ENCODE data around the gene STPG2.
"Not testable (repeated sequence)": the region's sequence is repeated elsewhere in the genome, so short reads cannot be mapped to it uniquely, and the experiment has no call there.

STPG2 gene

GRCh38 chr4:97587912-97588311 lies 555.4 kb downstream of the STPG2 start:
- no peak for TF ChIP-seq CTCF (IDR thresholded peaks at IDR 0.05; ENCODE audit: control insufficient read depth, insufficient read depth, low read depth, low read length, missing control alignments)
- no peak overlapping the region for H3K4me3 ChIP-seq (ENCODE audit: control insufficient read depth, low read depth, low read length)
- DNase-seq (ENCODE audit: low read depth): no peak

- no peak for DNase-seq (ENCODE audit: low read depth)
- no peak for TF ChIP-seq CTCF (IDR thresholded peaks at IDR 0.05; ENCODE audit: control insufficient read depth, insufficient read depth, low read depth, low read length, missing control alignments)
- no peak overlapping the region for H3K4me3 ChIP-seq (ENCODE audit: control insufficient read depth, low read depth, low read length)
These were observed 558.0 kb downstream of the STPG2 start for GRCh38 chr4:97585274-97585673.

- DNase-seq (ENCODE audit: low read depth): no peak
- no peak overlapping the region for H3K4me3 ChIP-seq (ENCODE audit: control insufficient read depth, low read depth, low read length)
- TF ChIP-seq CTCF (IDR thresholded peaks at IDR 0.05; ENCODE audit: control insufficient read depth, insufficient read depth, low read depth, low read length, missing control alignments): no peak
These were observed 560.4 kb downstream of the STPG2 start for GRCh38 chr4:97582890-97583289.

- no peak for DNase-seq (ENCODE audit: low read depth)
- TF ChIP-seq CTCF (IDR thresholded peaks at IDR 0.05; ENCODE audit: control insufficient read depth, insufficient read depth, low read depth, low read length, missing control alignments): no peak
- H3K4me3 ChIP-seq (ENCODE audit: control insufficient read depth, low read depth, low read length): no peak overlapping the region
These were observed 566.3 kb downstream of the STPG2 start for GRCh38 chr4:97577004-97577403.

- no peak for TF ChIP-seq CTCF (IDR thresholded peaks at IDR 0.05; ENCODE audit: control insufficient read depth, insufficient read depth, low read depth, low read length, missing control alignments)
- no peak overlapping the region for H3K4me3 ChIP-seq (ENCODE audit: control insufficient read depth, low read depth, low read length)
- DNase-seq (ENCODE audit: low read depth): no peak
These were observed 583.3 kb downstream of the STPG2 start for GRCh38 chr4:97560009-97560408.

GRCh38 chr4:97558204-97558778 lies 585.0 kb downstream of the STPG2 start:
- DNase-seq (ENCODE audit: low read depth): no peak
- TF ChIP-seq CTCF (IDR thresholded peaks at IDR 0.05; ENCODE audit: control insufficient read depth, insufficient read depth, low read depth, low read length, missing control alignments): no peak

GRCh38 chr4:97550637-97551036 lies 592.6 kb downstream of the STPG2 start:
- not testable (repeated sequence) for DNase-seq (ENCODE audit: low read depth); H3K4me3 ChIP-seq (ENCODE audit: control insufficient read depth, low read depth, low read length)

More at GRCh38 chr4:97558204-97558778, 585.0 kb downstream of the STPG2 start:
- H3K4me3 ChIP-seq (ENCODE audit: control insufficient read depth, low read depth, low read length): no peak overlapping the region
